SK-N-SH treated with all-trans-retinoic acid at 6 μM for 48 hours (cell line): ENCODE data around the gene NCOA6.

Source experiments
- ATAC-seq: fragments of 200-7000 bp; cut with Tn5 transposase; 3 replicates; pipeline ENCODE4 v1.9.1; 2020; ENCODE audit warnings: mild to moderate bottlenecking, moderate library complexity
- BACH2 ChIP-seq: fragments of 250-450 bp; sonication (Bioruptor Pico); IDR thresholded peaks from 2 replicates; pipeline ENCODE4 v1.9.0; 2021; ENCODE audit warnings: mild to moderate bottlenecking, borderline replicate concordance
- CREB5 ChIP-seq: fragments of 250-450 bp; sonication (Bioruptor Pico); IDR thresholded peaks from 2 replicates; pipeline ENCODE4 v1.5.1; 2020; ENCODE audit warnings: low read depth, mild to moderate bottlenecking, moderate library complexity
- CSDC2 ChIP-seq: fragments of 250-450 bp; sonication (Bioruptor Pico); IDR thresholded peaks from 2 replicates; pipeline ENCODE4 v1.5.0; 2020; ENCODE audit warnings: mild to moderate bottlenecking, moderate library complexity
- ESRRG ChIP-seq: fragments of 250-450 bp; sonication (Bioruptor Pico); IDR thresholded peaks from 2 replicates; pipeline ENCODE4 v1.6.1; 2021; ENCODE audit warnings: mild to moderate bottlenecking
- GLIS3 ChIP-seq: fragments of 250-450 bp; sonication (Bioruptor Pico); IDR thresholded peaks from 2 replicates; pipeline ENCODE4 v1.5.0; 2020; ENCODE audit warnings: mild to moderate bottlenecking, moderate library complexity
- ISL1 ChIP-seq: fragments of 250-450 bp; sonication (Bioruptor Pico); IDR thresholded peaks from 2 replicates; pipeline ENCODE4 v2.1.2; 2022; ENCODE audit warnings: mild to moderate bottlenecking, moderate library complexity
- OSR1 ChIP-seq: fragments of 250-450 bp; sonication (Bioruptor Pico); IDR thresholded peaks from 2 replicates; pipeline ENCODE4 v1.8.0; 2022; ENCODE audit warnings: moderate library complexity, mild to moderate bottlenecking, inconsistent platforms
- POU6F1 ChIP-seq: fragments of 250-450 bp; sonication (Bioruptor Pico); IDR thresholded peaks from 2 replicates; pipeline ENCODE4 v1.8.0; 2021; ENCODE audit warnings: low read depth, mild to moderate bottlenecking, moderate library complexity, borderline replicate concordance
- PPARA ChIP-seq: fragments of 250-450 bp; sonication (Bioruptor Pico); IDR thresholded peaks from 2 replicates; pipeline ENCODE4 v1.5.0; 2020; ENCODE audit warnings: mild to moderate bottlenecking, borderline replicate concordance
- RARB ChIP-seq: fragments of 250-450 bp; sonication (Bioruptor Pico); IDR thresholded peaks from 2 replicates; pipeline ENCODE4 v1.8.0; 2021; ENCODE audit warnings: mild to moderate bottlenecking, moderate library complexity
- SNAI2 ChIP-seq: fragments of 250-450 bp; sonication (Bioruptor Pico); IDR thresholded peaks from 2 replicates; pipeline ENCODE4 v1.5.0; 2020; ENCODE audit warnings: mild to moderate bottlenecking, moderate library complexity
- TCF4 ChIP-seq: fragments of 250-450 bp; sonication (Bioruptor Pico); IDR thresholded peaks from 2 replicates; pipeline ENCODE4 v1.8.0; 2021; ENCODE audit warnings: mild to moderate bottlenecking, moderate library complexity, borderline replicate concordance
- TSHZ2 ChIP-seq: fragments of 250-450 bp; sonication (Bioruptor Pico); IDR thresholded peaks from 2 replicates; pipeline ENCODE4 v1.5.0; 2020; ENCODE audit warnings: mild to moderate bottlenecking, moderate library complexity
- ZC3H10 ChIP-seq: fragments of 250-450 bp; sonication (Bioruptor Pico); IDR thresholded peaks from 2 replicates; pipeline ENCODE4 v1.5.1; 2021; ENCODE audit warnings: mild to moderate bottlenecking, moderate library complexity
- ZFP3 ChIP-seq: fragments of 250-450 bp; sonication (Bioruptor Pico); IDR thresholded peaks from 2 replicates; pipeline ENCODE4 v1.5.0; 2020; ENCODE audit warnings: mild to moderate bottlenecking, moderate library complexity
- ZFP30 ChIP-seq: fragments of 450-650 bp; formaldehyde crosslinking; IDR thresholded peaks from 2 replicates; pipeline ENCODE4 v1.5.0; 2022; ENCODE audit warnings: mild to moderate bottlenecking, moderate library complexity
- ZNF565 ChIP-seq: fragments of 450-650 bp; formaldehyde crosslinking; conservative IDR thresholded peaks from 2 replicates; pipeline ENCODE4 v1.5.0; 2020; ENCODE audit warnings: low read depth, mild to moderate bottlenecking, moderate library complexity
- ZNF70 ChIP-seq: fragments of 450-650 bp; formaldehyde crosslinking; IDR thresholded peaks from 2 replicates; pipeline ENCODE4 v1.5.0; 2020; ENCODE audit warnings: mild to moderate bottlenecking, moderate library complexity
- ZNF8 ChIP-seq: fragments of 450-650 bp; formaldehyde crosslinking; IDR thresholded peaks from 2 replicates; pipeline ENCODE4 v1.5.0; 2020; ENCODE audit warnings: mild to moderate bottlenecking, moderate library complexity
- TF ChIP-seq, protein P1 (sequence below): fragments of 250-450 bp; sonication (Bioruptor Pico); IDR thresholded peaks from 2 replicates; pipeline ENCODE4 v1.5.1; 2021; ENCODE audit warnings: mild to moderate bottlenecking, moderate library complexity
- TF ChIP-seq, protein P2 (sequence below): fragments of 250-450 bp; sonication (Bioruptor Pico); IDR thresholded peaks from 2 replicates; pipeline ENCODE4 v1.8.0; 2020; ENCODE audit warnings: mild to moderate bottlenecking, moderate library complexity, borderline replicate concordance

Gene NCOA6

DNA sequence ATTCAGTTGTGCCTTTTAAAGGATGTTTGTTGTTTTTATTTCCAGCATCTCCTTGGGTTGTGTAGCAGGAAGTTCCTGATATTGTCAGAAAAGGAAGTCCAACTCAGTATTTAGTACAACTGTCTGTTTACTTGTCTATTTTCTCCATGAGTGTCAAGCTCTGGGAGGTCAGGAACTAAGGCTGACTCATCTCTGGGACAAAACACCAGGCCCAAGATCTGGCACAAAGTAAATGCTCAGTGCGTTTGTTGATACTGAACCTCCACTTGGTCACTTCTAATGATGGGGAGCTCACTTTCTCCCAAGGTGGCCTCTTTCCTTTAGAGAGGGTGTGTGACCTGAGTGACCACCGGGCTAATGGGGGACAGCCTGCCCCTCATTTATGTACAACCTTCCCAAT, 136.0 kb downstream of the NCOA6 start (continued):
- TF ChIP-seq, protein P1, sequence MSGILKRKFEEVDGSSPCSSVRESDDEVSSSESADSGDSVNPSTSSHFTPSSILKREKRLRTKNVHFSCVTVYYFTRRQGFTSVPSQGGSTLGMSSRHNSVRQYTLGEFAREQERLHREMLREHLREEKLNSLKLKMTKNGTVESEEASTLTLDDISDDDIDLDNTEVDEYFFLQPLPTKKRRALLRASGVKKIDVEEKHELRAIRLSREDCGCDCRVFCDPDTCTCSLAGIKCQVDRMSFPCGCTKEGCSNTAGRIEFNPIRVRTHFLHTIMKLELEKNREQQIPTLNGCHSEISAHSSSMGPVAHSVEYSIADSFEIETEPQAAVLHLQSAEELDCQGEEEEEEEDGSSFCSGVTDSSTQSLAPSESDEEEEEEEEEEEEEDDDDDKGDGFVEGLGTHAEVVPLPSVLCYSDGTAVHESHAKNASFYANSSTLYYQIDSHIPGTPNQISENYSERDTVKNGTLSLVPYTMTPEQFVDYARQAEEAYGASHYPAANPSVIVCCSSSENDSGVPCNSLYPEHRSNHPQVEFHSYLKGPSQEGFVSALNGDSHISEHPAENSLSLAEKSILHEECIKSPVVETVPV = no peak
- TF ChIP-seq ZNF8 (CRISPR knock-in tag) = no peak

DNA sequence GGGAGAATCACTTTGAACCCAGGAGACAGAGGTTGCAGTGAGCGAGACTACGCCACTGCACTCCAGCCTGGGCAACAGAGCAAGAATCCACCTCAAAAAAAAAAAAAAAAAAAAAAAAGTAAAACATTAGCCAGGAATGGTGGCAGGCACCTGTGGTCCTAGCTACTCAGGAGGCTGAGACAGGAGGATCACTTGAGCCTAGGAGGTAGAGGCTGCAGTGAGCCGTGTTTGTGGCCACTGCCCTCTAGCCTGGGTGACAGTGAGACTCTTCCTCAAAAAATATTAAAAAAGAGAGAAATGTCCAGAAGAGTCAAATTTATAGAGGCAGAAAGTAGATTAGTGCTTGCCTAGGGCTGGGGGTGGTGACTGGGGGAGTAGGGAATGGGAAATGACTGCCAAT, 141.8 kb downstream of the NCOA6 start:
- ATAC-seq = no peak
- TF ChIP-seq ZNF70 (no peak), GLIS3 (CRISPR knock-in tag) (no peak), ZNF565 (no peak), ISL1 (CRISPR knock-in tag) (no peak), SNAI2 (CRISPR knock-in tag) (no peak), ZFP3 (CRISPR knock-in tag) (no peak), CSDC2 (no peak), ESRRG (CRISPR knock-in tag) (no peak), TCF4 (no peak), RARB (CRISPR knock-in tag) (no peak), BACH2 (CRISPR knock-in tag) (no peak), POU6F1 (no peak), TSHZ2 (CRISPR knock-in tag) (no peak), ZFP30 (CRISPR knock-in tag) (no peak), OSR1 (CRISPR knock-in tag) (no peak), ZNF8 (CRISPR knock-in tag) (no peak)
- TF ChIP-seq, protein P1 = no peak
- TF ChIP-seq, protein P2, sequence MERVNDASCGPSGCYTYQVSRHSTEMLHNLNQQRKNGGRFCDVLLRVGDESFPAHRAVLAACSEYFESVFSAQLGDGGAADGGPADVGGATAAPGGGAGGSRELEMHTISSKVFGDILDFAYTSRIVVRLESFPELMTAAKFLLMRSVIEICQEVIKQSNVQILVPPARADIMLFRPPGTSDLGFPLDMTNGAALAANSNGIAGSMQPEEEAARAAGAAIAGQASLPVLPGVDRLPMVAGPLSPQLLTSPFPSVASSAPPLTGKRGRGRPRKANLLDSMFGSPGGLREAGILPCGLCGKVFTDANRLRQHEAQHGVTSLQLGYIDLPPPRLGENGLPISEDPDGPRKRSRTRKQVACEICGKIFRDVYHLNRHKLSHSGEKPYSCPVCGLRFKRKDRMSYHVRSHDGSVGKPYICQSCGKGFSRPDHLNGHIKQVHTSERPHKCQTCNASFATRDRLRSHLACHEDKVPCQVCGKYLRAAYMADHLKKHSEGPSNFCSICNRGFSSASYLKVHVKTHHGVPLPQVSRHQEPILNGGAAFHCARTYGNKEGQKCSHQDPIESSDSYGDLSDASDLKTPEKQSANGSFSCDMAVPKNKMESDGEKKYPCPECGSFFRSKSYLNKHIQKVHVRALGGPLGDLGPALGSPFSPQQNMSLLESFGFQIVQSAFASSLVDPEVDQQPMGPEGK (CRISPR knock-in tag) = no peak

DNA sequence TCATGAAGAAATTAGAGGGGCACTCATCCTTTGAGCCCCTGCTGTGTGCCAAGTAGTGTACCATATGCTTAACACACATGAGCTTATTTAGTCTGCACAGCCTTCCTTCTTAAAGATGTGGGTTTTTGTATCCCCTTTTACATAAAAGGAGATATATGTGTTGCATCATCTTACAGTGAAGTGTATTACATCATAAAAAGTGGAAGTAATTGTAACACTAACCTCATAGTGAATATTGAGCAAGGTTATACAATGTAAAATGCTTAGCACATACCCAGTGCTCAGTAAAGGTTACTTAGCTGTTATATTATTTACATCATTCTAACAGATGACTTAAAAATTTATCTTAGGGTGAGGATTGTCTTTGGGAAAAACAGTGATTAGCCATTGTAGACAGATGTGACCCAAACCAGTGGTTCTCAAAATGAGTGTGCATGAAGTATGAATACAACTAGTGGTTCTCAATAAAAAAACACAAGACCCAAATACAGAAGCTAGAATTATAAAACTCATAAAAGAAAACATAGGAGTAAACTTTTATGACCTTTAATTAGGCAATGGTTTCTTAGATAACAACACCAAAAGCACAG, 144.8 kb downstream of the NCOA6 start:
- no peak for ATAC-seq
- TF ChIP-seq CSDC2 (no peak), ZFP30 (CRISPR knock-in tag) (no peak), POU6F1 (no peak), ZNF565 (no peak), PPARA (CRISPR knock-in tag) (no peak), ISL1 (CRISPR knock-in tag) (no peak), SNAI2 (CRISPR knock-in tag) (no peak), ZC3H10 (no peak), CREB5 (CRISPR knock-in tag) (no peak), ZNF70 (no peak), ZNF8 (CRISPR knock-in tag) (no peak), BACH2 (CRISPR knock-in tag) (no peak), OSR1 (CRISPR knock-in tag) (no peak)
- TF ChIP-seq, protein P2 (CRISPR knock-in tag) = no peak
